ENCODE measurements around the gene TPD52L2. TPM values are rescaled to one million over a fixed set of nuclear protein-coding genes. Genes with fewer than 3 reads are reported as not detected.

Gene TPD52L2
- total and polyA plus RNA-seq, 3 donors from 2014 or later: 89.9 to 132 (median 100) TPM

GRCh38 chr20:63882257-63883200 lies 17.5 kb downstream of the TPD52L2 start:
- Histone ChIP-seq H3K9me3 (no peaks in the 10 kb centered on the region), H3K27me3 (no peaks in the 10 kb centered on the region), H3K4me3 (no peak overlapping the region), H3K27ac (no peak overlapping the region), H3K4me1 (peaks cover 10% of the 10 kb centered on the region), H3K36me3 (ENCODE audit: low read depth, missing control alignments) (no peaks in the 10 kb centered on the region)
- no peak for DNase-seq
- TF ChIP-seq POLR2A (IDR thresholded peaks at IDR 0.05): no peak
- TF ChIP-seq CTCF (IDR thresholded peaks at IDR 0.05): no peak
- intact Hi-C loops (cut with DNase I; ENCODE audit: low total_unique reads): no loop called here
- WGBS, 2 donors: 88 to 98% methylated on average over 16 to 28 of the region's 28 CpGs

GRCh38 chr20:63883201-63883593 lies 18.1 kb downstream of the TPD52L2 start:
- TF ChIP-seq POLR2A (IDR thresholded peaks at IDR 0.05): no peak
- no peak for TF ChIP-seq CTCF (IDR thresholded peaks at IDR 0.05)
- Histone ChIP-seq H3K27me3 (no peaks in the 10 kb centered on the region), H3K9me3 (no peaks in the 10 kb centered on the region), H3K4me3 (no peak overlapping the region), H3K36me3 (ENCODE audit: low read depth, missing control alignments) (no peaks in the 10 kb centered on the region), H3K4me1 (peaks cover 14% of the 10 kb centered on the region), H3K27ac (no peak overlapping the region)
- 97% methylated on average over 6 of the region's 6 CpGs; no CpG with 5 or more reads in 1 of the 2 donors for WGBS, 2 donors
- intact Hi-C loops (cut with DNase I; ENCODE audit: low total_unique reads): no loop called here
- no peak for DNase-seq

GRCh38 chr20:63884506-63885263 lies 19.6 kb downstream of the TPD52L2 start:
- TF ChIP-seq POLR2A (IDR thresholded peaks at IDR 0.05) (no peak), CTCF (IDR thresholded peaks at IDR 0.05) (no peak)
- WGBS, 2 donors: 90% methylated on average over 10 to 21 of the region's 21 CpGs
- Histone ChIP-seq H3K36me3 (ENCODE audit: low read depth, missing control alignments) (no peaks in the 10 kb centered on the region), H3K4me3 (no peak overlapping the region), H3K9me3 (no peaks in the 10 kb centered on the region), H3K27me3 (no peaks in the 10 kb centered on the region), H3K27ac (no peak overlapping the region), H3K4me1 (peaks cover 14% of the 10 kb centered on the region)
- intact Hi-C loops (cut with DNase I; ENCODE audit: low total_unique reads): no loop called here
- DNase-seq: no peak

GRCh38 chr20:63885264-63886053 lies 20.4 kb downstream of the TPD52L2 start:
- Histone ChIP-seq H3K4me3 (no peak overlapping the region), H3K9me3 (no peaks in the 10 kb centered on the region), H3K27ac (no peak overlapping the region), H3K27me3 (no peaks in the 10 kb centered on the region), H3K36me3 (ENCODE audit: low read depth, missing control alignments) (no peaks in the 10 kb centered on the region), H3K4me1 (peaks cover 14% of the 10 kb centered on the region)
- no peak for DNase-seq
- TF ChIP-seq POLR2A (IDR thresholded peaks at IDR 0.05) (no peak), CTCF (IDR thresholded peaks at IDR 0.05) (no peak)
- 89 to 90% methylated on average over 9 to 27 of the region's 27 CpGs for WGBS, 2 donors
- intact Hi-C loops (cut with DNase I; ENCODE audit: low total_unique reads): no loop called here

Measured in testis (tissue), 3 donors.